HG03280 (cell line): ENCODE measurements around the gene SFTPD.
"Not testable (repeated sequence)": the region's sequence is repeated elsewhere in the genome, so short reads cannot be mapped to it uniquely, and the experiment has no call there.

ENCODE experiments used
- ATAC-seq: cut with Tn5 transposase; IDR thresholded peaks from one replicate; pipeline ENCODE4 v1.9.1; 2021; ENCODE audit warnings: mild to moderate bottlenecking, moderate library complexity; ENCODE audit not compliant: unreplicated experiment

SFTPD gene

DNA sequence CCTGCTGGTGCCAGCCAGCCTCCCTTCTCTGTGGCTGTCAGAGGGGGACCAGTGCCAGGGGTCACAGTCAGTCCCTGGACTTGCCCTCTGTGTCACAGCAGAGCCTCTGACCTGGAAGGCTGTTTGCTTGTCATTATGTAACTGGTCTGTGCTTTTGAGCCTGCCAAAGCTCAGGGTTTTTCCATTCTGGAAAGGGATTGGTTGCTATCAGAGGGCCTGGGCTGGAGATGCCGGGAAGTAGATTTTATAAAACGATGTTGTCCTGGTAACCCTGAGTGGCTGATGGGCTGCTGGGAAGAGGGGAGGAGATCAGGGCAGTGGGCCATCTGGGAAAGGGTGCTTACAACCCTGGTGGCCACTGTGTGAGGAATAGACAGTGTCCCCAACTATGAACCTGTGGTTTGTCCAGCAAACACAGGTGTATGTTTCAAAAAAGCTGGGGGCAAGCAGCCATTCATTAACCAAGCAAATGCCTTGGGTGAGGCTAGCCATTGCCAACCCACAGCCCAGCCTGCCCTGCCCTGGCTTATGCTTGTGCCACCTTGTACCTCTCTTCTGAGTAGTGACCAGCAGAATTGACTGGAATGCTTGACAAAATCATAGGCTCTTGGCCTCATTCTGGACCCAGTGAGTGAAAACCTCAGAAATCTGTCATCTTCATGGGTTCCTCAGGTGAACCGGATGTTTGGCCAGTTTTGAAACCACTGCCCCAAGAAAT is 21.6 kb downstream of the SFTPD start:
- no peak for ATAC-seq

DNA sequence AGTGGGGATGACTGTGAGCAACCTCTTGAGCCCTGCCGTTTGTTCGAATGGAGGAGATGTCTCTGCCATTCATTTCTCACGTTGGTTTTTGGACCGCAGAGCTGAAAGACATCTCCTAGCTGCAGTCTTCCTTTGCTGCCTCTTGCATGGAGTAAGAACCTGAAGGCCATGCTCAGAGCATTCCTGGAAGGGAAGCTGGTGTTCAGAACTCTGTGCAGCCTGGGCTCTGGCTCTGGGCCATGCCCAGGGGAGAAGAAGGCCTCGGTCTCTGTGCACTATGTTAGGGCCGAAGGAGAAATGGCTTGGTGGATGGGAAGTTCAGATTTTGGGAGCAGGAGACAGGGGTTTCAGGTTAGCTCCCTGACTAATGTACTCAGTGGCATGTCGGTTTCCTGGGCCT is 22.9 kb downstream of the SFTPD start:
- ATAC-seq = no peak

DNA sequence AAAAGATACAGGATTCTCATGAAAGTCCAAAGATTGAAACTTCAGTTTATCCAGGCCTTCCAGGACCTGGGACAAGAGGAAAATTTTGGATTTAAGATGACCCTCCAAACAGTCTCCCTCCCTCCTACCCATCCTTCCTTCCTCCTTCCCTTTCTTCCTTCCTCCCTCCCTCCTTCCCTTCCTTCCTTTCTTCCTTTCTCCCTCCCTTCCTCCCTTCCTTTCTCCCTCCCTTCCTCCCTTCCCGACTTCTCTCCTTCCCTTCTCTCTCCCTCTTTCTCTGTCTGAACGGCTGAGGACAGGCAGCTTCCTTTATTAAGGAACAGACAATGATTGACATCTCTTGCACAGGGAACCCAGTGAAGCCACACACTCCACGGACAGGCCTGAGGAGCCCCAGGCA is 23.3 kb downstream of the SFTPD start:
- ATAC-seq = no peak

DNA sequence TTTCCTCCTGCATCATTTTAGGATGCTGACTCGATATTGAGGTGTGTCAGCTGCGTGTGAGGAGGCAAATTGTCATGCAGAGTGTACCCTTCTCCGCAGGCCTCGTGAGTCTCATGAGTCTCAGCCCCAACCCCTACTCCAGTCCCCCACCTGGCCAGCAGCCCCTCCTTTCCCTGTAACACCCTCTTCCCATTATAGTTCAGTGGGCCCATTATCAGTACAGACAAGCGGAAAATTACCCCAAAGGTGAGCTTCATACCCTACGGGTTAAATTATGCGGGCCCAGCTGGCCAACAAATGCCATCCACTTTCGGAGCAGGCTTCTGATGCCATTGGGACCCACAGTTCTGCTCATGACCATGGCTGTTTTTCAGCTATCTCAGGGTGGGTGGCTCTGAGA is 25.2 kb downstream of the SFTPD start:
- ATAC-seq = no peak

DNA sequence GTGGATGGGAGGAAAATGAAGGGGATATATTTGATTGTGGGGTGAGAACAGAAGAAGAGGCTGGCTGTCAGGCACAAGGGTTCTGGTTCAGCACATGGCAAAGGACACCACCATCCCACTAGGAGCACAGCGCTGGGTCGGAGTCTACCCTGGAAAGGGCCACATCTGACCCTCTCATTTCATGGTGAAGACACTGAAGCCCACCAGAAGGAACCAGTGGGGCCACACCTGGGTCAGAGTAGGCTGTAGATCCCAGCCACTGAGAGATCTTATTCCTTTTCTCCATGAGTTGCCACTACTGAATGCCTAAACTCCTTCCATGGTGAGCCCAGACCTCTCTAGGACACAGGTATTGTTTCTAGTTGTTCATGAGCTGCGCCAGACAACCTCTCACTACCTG is 25.8 kb downstream of the SFTPD start:
- ATAC-seq = no peak

DNA sequence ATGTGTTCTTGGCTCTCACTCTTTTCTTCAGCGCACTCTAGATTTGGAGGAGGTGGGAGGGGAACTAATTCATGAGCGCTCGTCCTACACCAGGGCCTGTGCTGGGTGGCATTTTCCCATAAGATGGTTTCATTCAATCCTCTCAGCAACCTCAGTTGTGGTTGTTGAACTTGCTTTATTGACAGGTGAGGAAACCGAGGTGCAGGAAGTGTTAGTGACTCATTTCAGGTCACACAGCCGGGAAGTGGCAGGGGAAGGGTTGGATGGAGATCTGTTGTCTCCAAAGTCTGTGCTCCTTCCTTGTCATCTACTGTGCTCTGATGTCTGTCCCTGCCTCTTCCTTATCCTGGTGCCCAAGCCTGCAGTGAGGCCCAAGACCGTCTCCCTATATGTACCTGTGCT is 26.9 kb downstream of the SFTPD start:
- ATAC-seq = not testable (repeated sequence)

DNA sequence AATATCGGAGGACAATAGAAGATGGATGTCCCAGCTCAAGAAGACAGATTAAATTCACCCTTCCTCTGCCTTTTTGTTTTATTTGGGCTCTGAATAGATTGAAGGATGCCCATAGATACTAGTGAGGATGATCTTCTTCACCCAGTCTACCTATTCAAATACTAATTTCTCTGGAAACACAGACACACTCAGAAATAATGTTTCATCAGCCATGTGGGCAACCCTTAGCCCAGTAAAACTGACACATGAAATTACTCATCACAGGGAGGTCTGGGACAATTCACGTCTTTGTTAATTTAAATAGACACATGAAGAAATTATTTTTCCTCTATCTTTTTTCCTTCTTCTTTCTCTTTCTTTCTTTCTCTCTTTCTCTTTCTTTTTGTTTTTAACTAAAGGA is 33.1 kb downstream of the SFTPD start:
- ATAC-seq = not testable (repeated sequence)

DNA sequence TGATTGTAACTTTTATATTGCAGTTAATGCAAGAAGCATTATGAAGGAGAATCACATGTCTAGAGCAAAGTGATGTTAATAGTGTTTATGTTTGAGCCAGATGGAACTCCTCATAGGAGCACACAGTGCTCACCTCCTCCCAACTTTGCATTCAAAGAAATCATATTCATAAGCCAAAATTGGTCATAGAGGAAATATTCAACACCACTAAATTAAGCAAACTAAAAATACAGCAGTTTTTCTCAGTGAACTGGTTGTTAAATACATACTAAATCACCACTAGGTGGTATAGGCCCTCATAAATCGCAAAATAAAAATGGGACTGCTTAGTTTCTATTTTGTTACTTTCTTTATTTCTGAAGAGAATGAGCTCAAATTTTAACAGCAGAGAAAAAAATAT is 34.4 kb downstream of the SFTPD start:
- not testable (repeated sequence) for ATAC-seq

DNA sequence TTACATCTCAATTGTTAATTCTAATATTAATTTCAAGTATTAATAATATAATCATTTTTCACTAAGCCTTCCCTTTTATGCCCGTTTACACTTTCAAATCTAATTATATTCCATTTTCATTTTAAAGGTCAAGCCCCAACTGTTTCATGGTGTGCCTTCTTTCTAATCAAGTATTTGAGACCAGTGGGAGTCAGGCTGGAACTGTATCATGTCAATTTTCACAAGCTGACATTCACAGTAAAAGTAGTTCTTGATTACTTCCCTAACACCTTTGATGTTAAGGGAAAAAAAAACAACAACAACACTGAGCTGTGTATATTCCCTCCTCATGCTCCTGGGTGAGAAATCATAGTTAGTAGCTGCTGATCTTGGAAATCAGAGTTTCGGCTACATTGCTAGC is 38.1 kb downstream of the SFTPD start:
- ATAC-seq = no peak

DNA sequence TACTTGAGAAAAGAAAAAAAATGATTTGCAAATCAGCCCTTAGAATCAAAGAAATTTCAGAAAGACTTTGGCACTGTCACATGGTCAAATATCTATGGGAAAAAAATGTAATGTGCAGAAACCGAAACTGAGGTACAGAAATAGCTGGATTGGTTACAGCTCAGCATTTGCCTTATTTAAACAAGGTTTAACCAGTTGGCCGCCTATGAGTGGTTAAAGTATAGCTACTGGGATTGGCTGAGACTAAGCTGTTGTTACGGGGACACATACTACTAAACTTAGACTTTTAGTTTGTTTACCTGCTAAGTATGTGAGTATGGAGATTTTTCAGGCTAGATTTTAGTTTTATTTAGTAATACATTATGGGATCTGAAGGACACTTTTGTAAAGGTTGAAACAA is 38.6 kb downstream of the SFTPD start:
- no peak for ATAC-seq

DNA sequence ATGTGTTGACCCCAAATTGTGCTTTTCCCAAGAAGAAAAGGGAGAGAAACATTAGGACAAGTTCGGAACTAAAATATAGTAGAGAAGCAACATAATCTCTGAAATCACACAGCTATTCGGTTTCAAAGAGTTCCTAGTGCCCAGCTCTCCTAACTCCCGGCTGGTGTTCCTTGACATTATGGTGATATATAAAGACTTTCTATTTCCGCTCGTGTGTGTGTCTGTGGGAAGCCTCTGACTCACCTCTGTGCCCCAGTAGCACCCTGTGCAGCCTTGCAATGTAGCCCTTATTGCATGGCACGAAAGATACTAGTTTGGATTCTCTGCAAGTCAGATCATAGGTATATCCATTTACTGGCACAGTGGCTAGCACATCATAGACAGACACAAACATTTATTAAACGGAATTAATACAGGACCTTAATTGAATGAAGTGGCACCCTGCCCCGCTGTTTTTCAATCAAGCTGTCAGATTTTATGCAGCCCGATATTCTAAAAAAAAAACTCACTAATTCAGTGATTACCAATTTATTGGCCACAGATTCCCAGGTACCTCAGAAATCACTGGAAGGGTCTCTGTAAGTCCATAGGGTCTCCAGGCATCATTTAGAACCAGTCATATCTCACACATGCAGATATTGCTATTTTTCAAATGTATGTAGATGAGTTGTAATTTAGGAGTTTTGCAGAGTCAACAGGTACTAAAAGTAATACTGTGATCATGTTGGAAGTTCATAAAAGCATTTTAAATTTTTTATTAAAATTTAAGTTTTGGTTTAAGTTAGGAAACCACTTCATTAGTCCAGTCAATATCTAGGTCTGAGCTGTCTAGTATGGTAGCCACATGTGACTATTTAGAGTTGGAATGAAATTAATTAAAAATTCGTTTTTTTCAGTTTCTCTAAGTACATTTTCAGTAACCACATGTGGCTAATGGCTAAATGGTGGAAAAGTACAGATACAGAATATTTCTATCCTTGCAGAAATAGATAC is 43.3 kb downstream of the SFTPD start:
- no peak for ATAC-seq

DNA sequence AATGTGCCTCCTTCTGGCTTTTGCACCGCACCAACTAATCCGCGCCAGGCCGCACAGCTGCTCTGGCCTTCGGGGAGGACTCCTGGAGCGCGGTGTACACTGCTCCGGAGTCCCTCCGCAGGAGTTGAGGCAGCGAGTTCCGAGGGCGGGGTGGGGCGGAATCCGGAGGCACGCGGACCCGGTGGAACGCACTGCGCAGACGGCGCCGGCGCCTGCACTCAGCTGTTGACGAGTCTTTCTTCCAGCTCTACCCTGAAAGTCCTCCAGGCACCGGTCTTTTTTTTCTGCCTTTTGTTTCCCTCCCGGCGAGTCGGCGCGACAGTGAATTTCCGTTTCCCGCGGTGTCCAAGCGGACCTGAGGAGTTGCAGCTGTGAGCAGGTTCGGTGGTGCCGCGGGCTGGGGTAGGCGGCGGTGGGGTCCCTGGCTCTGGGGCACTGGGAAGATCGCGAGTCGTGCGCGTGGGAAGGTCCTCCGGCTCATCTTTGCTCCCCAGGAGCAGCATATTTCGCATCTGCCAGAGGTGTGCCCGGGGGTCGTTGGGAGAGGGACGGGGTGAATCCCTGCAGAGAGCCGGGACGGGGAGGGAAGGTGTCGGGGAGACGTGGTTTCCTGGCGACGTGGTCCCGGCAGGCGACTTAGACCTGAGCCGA is 44.1 kb downstream of the SFTPD start:
- ATAC-seq = peak; percentile 69

DNA sequence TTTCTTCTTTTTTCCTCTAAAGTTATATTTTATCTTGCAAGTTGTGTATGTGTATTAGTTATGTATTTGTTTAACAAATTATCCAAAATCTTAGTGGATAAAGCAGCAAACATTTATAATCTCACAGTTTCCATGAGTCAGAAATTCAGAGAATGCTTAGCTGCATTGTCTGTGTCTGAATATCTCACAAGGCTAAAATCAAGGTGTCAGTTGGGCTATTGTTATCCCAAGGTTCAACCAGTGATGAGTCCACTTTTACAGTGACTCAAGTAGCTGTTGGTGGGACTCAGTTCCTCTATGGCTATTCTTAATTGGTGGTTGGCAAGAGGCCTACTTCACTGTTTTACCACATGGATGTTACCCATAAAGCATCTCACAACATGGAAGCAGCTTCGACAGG is 47.3 kb downstream of the SFTPD start:
- not testable (repeated sequence) for ATAC-seq

DNA sequence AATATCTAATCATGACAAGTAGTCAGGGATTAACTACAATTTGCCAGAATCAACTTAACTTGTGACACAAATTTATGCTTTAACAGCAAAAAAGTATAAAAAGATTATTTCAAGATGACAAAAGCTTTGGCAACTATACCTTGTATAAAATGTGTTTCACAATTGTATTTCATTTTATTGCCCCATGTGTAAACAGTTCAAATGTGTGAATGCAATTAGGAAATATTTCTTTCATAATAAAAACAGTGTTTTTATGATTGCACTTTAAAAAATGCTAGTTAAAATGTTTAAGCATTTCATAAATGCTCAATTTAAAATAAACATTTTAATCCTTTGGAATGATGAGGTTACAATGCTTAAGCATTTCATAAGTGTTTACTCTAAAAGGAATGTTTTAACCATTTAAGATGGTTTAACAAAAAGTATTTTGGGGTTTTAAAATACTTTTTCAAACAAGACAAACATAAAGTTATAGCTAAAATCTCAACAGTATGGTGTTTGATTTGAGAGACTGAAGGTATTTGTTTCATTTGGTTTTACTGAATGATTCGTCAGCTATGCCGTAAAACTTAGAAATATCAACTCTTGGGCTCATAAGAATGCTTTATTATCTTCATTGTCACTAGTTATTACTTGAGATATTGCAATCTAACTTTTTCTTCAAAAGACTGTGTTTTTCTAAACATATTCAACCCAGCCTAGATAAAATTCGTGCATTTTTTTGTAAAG is 50.1 kb downstream of the SFTPD start:
- no peak for ATAC-seq

DNA sequence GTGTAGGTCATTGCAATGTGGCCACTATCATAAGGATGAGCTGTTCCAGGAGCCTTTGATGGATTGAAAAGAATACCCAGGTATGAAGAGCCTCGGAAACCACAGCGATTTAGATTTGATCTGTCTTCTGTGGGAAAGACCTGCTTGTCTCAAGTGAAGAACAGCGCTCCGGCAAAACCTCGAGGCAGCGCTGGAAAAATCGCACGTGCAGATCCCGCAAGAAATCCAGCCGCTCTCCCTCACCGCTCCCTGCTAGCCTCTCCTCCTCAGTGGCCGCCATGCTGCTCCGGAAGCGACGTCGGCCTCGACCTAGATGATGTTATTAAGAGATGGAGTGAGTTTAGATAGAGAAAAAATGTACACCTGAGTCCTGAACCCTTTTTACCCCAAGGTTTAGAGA is 56.0 kb downstream of the SFTPD start:
- ATAC-seq = not testable (repeated sequence)

DNA sequence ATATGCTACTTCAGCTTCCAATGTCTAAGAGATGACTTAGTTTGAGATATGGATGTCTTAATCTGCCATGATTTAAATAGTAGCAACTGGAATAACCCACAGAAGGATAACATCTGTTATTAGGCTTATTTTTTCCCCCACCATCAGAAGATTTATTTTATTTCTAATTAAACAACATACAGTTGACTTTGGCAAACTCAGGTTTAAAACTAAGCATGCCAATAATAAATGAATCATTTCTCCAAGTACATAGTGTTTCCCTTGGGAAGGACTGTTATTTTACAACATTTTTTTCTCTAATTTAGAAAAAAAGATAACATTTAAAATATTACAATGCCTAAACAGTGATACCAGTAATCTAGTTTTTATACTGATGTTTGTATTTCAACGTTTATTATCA is 58.4 kb downstream of the SFTPD start:
- ATAC-seq = no peak

DNA sequence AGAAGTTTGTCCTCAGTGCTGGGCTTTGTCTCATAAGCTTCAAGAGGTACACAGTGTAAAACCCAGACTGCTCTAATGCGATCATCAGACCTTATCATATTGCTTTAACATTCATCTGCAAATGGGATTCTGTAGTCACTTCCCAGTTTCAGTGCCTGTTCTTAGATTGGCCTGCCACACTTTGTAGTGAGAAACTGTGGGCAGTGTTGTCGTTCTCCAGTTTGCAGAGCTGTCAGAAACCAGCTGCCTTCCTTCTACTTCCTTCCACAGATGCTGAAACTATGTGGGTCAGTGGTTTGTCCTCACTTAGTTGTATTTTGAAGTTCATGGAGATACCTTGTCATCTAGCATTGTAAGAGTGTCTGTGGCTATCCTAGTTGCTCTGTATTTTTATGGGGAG is 59.9 kb downstream of the SFTPD start:
- ATAC-seq = not testable (repeated sequence)
